Muscle layer of colon (tissue), 2 donors: ENCODE data around the gene ZNF407.

Experiments
- H3K27ac ChIP-seq: one replicate; pipeline ENCODE4 v1.7.0; 2013; ENCODE audit warnings: low read depth, mild to moderate bottlenecking, low read length, moderate library complexity
- H3K27me3 ChIP-seq, 2 donors: one replicate each; pipeline ENCODE4 v1.7.0; 2013; ENCODE audit warnings: low read length in 2 of 2, mild to moderate bottlenecking in 2 of 2; ENCODE audit not compliant: insufficient read depth in 2 of 2, control insufficient read depth in 1 of 2
- H3K36me3 ChIP-seq: one replicate; pipeline ENCODE4 v1.7.0; 2013; ENCODE audit warnings: mild to moderate bottlenecking, low read length; ENCODE audit not compliant: insufficient read depth
- H3K4me1 ChIP-seq: one replicate; pipeline ENCODE4 v1.7.0; 2013; ENCODE audit warnings: mild to moderate bottlenecking, low read length; ENCODE audit not compliant: insufficient read depth
- H3K4me3 ChIP-seq, 2 donors: one replicate each; pipeline ENCODE4 v1.7.0; 2013; ENCODE audit warnings: low read length in 2 of 2, low read depth in 1 of 2, mild to moderate bottlenecking in 1 of 2, moderate library complexity in 1 of 2
- H3K9ac ChIP-seq: one replicate; pipeline ENCODE4 v1.7.0; 2013; ENCODE audit warnings: low read length
- H3K9me3 ChIP-seq: one replicate; pipeline ENCODE4 v1.7.0; 2013; ENCODE audit warnings: mild to moderate bottlenecking, low read length
- donor health status: abdominal sarcoma.
- donor health status: Adenocarcinoma of cecum.

ZNF407 gene

DNA sequence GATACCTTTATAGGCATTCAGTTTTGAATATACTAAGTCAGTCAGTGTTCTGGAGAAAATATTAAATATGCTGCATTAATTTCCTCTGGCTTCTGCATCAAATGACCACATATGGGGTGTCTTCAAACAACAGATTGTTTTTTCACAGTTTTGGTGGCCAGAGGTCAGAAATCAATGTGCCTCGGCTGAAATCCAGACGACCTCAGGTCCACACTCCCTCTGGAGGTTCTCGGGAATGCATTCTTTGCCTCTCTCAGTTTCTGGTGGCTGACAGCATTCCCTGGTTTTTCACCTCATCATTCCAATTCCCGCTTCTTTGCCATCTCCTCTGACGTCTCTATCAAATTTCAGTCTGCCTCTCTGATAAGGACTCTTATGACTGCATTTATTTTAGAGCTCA lies 142.3 kb downstream of the ZNF407 start:
- Histone ChIP-seq H3K4me1 (no peaks in the 10 kb centered on the region), H3K9ac (no peak overlapping the region), H3K4me3 (no peak overlapping the region), H3K27me3 (no peaks in the 10 kb centered on the region), H3K36me3 (no peaks in the 10 kb centered on the region), H3K9me3 (no peaks in the 10 kb centered on the region), H3K27ac (no peak overlapping the region)

- no peak overlapping the region for H3K4me3 ChIP-seq
- no peak overlapping the region for H3K9ac ChIP-seq
- no peaks in the 10 kb centered on the region for H3K9me3 ChIP-seq
- H3K4me1 ChIP-seq, result no peaks in the 10 kb centered on the region
- no peaks in the 10 kb centered on the region for H3K36me3 ChIP-seq
- H3K27me3 ChIP-seq, result no peaks in the 10 kb centered on the region
- no peak overlapping the region for H3K27ac ChIP-seq
Observed at GRCh38 chr18:74742573-74743243, 145.0 kb downstream of the ZNF407 start.

DNA sequence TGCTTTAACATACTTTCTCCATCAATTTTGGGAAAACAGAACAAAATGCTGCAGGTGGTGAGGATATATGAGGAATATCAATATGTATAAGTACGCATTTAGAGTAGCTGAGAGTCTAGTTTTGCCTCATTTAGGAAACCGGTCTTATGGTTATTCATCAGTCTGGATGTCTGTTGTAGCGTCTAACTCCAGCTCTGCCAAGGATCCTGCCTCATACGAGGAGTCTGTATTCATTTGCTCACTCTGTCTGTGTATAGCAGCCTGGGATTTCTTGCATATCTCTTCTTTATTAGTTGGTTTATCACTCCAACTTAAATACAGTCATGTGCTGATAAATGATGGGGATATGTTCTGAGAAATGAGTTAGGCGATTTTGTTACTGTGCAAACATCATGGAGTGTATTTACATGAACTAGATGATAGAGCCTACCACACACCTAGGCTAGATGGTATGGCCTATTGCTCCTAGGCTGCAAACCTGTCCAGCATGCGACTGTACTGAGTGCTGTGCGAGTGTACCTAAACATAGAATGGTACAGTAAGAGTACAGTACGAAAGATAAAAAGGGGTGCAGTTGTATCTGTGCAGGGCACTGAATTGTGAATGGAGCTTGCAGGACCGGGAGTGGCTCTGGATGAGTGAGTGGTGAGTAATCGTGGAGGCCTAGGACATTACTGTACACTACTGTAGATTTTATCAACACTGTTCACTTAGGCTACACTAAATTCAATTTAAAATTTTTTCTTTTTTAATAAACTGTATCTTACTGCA lies 148.1 kb downstream of the ZNF407 start:
- Histone ChIP-seq H3K27ac (no peak overlapping the region), H3K36me3 (no peaks in the 10 kb centered on the region), H3K4me1 (no peaks in the 10 kb centered on the region), H3K9ac (no peak overlapping the region), H3K27me3 (no peaks in the 10 kb centered on the region), H3K9me3 (no peaks in the 10 kb centered on the region), H3K4me3 (no peak overlapping the region)

GRCh38 chr18:74748809-74749208 lies 151.1 kb downstream of the ZNF407 start:
- Histone ChIP-seq H3K27ac (no peak overlapping the region), H3K36me3 (no peaks in the 10 kb centered on the region), H3K9me3 (no peaks in the 10 kb centered on the region), H3K4me1 (no peaks in the 10 kb centered on the region), H3K9ac (no peak overlapping the region), H3K27me3 (no peaks in the 10 kb centered on the region), H3K4me3 (no peak overlapping the region)

- no peaks in the 10 kb centered on the region for H3K4me1 ChIP-seq
- no peak overlapping the region for H3K4me3 ChIP-seq
- no peak overlapping the region for H3K9ac ChIP-seq
- H3K36me3 ChIP-seq, result no peaks in the 10 kb centered on the region
- no peak overlapping the region for H3K27ac ChIP-seq
- H3K27me3 ChIP-seq, result no peaks in the 10 kb centered on the region
- H3K9me3 ChIP-seq, result no peaks in the 10 kb centered on the region
Observed at GRCh38 chr18:74758995-74759394, 161.3 kb downstream of the ZNF407 start.

- Histone ChIP-seq H3K4me3 (no peak overlapping the region), H3K9me3 (no peaks in the 10 kb centered on the region), H3K4me1 (no peaks in the 10 kb centered on the region), H3K9ac (no peak overlapping the region), H3K36me3 (no peaks in the 10 kb centered on the region), H3K27ac (no peak overlapping the region), H3K27me3 (no peaks in the 10 kb centered on the region)
Observed at GRCh38 chr18:74760026-74760425, 162.4 kb downstream of the ZNF407 start.

- H3K4me3 ChIP-seq, result no peak overlapping the region
Observed at GRCh38 chr18:74760436-74760835, 162.8 kb downstream of the ZNF407 start.

GRCh38 chr18:74766251-74766650 lies 168.6 kb downstream of the ZNF407 start:
- Histone ChIP-seq H3K4me3 (no peak overlapping the region), H3K36me3 (no peaks in the 10 kb centered on the region)

More at GRCh38 chr18:74760436-74760835, 162.8 kb downstream of the ZNF407 start:
- no peak overlapping the region for H3K9ac ChIP-seq
- H3K27ac ChIP-seq, result no peak overlapping the region
- H3K36me3 ChIP-seq, result no peaks in the 10 kb centered on the region
- H3K4me1 ChIP-seq, result no peaks in the 10 kb centered on the region
- H3K27me3 ChIP-seq, result no peaks in the 10 kb centered on the region
- no peaks in the 10 kb centered on the region for H3K9me3 ChIP-seq

GRCh38 chr18:74768096-74768495 lies 170.4 kb downstream of the ZNF407 start:
- H3K4me1 ChIP-seq, result no peaks in the 10 kb centered on the region
- H3K4me3 ChIP-seq, result no peak overlapping the region
- H3K36me3 ChIP-seq, result no peaks in the 10 kb centered on the region
- no peak overlapping the region for H3K9ac ChIP-seq
- H3K9me3 ChIP-seq, result no peaks in the 10 kb centered on the region
- H3K27me3 ChIP-seq, result no peaks in the 10 kb centered on the region
- H3K27ac ChIP-seq, result no peak overlapping the region

More at GRCh38 chr18:74766251-74766650, 168.6 kb downstream of the ZNF407 start:
- no peaks in the 10 kb centered on the region for H3K27me3 ChIP-seq
- H3K9ac ChIP-seq, result no peak overlapping the region
- H3K4me1 ChIP-seq, result no peaks in the 10 kb centered on the region
- H3K27ac ChIP-seq, result no peak overlapping the region
- H3K9me3 ChIP-seq, result no peaks in the 10 kb centered on the region

- Histone ChIP-seq H3K4me3 (no peak overlapping the region), H3K36me3 (no peaks in the 10 kb centered on the region), H3K9me3 (no peaks in the 10 kb centered on the region), H3K4me1 (no peaks in the 10 kb centered on the region), H3K27me3 (no peaks in the 10 kb centered on the region), H3K27ac (no peak overlapping the region), H3K9ac (no peak overlapping the region)
Observed at GRCh38 chr18:74773171-74773624, 175.5 kb downstream of the ZNF407 start.

GRCh38 chr18:74774486-74774885 lies 176.8 kb downstream of the ZNF407 start:
- no peaks in the 10 kb centered on the region for H3K27me3 ChIP-seq
- no peaks in the 10 kb centered on the region for H3K9me3 ChIP-seq
- H3K4me3 ChIP-seq, result no peak overlapping the region
- no peaks in the 10 kb centered on the region for H3K36me3 ChIP-seq
- H3K4me1 ChIP-seq, result no peaks in the 10 kb centered on the region
- H3K9ac ChIP-seq, result no peak overlapping the region
- H3K27ac ChIP-seq, result no peak overlapping the region
